Measurements from ENCODE around the gene MARS1.

- TF ChIP-seq CTCF (IDR thresholded peaks at IDR 0.05; ENCODE audit: poor library complexity) (no peak), EZH2 (IDR thresholded peaks at IDR 0.05; ENCODE audit: borderline replicate concordance) (no peak)
Observed at GRCh38 chr12:57525615-57526383, 37.9 kb downstream of the MARS1 start.

Measured in hepatocyte (in vitro differentiated cells).